HepG2 (cell line): ENCODE measurements around the gene CCL19. TPM values are rescaled to one million over a fixed set of nuclear protein-coding genes. Genes with fewer than 3 reads are reported as not detected.

Source experiments
- ARHGAP35 ChIP-seq: sonication (generic); formaldehyde crosslinking; IDR thresholded peaks from 2 replicates; pipeline ENCODE4 v1.9.0; 2022; ENCODE audit warnings: mild to moderate bottlenecking, inconsistent platforms, moderate library complexity, missing genetic modification reagents, borderline replicate concordance
- CBX2 ChIP-seq, 2 experiments: fragments of 200-600 bp in 1 of 2; sonication (generic); formaldehyde crosslinking in 1 of 2; IDR thresholded peaks; 2 replicates each; pipeline versions ENCODE4 v1.7.0 to v1.8.1; 2018 to 2022; ENCODE audit warnings: low read depth in 2 of 2, low read length in 1 of 2, mild to moderate bottlenecking in 1 of 2, missing genetic modification reagents in 1 of 2
- DPF2 ChIP-seq: sonication (generic); formaldehyde crosslinking; IDR thresholded peaks from 2 replicates; pipeline ENCODE4 v1.4.0; 2020; ENCODE audit warnings: mild to moderate bottlenecking, low read depth, missing genetic modification reagents, borderline replicate concordance
- HNRNPUL1 ChIP-seq: fragments of 200-400 bp; formaldehyde crosslinking; IDR thresholded peaks from 2 replicates; pipeline ENCODE4 v1.6.1; 2017; ENCODE audit warnings: low read depth, mild to moderate bottlenecking, low read length, moderate library complexity
- LCORL ChIP-seq, 2 experiments: fragments of 450-650 bp in 1 of 2; sonication (generic) in 1 of 2; formaldehyde crosslinking in 1 of 2; IDR thresholded peaks; 2 replicates each; pipeline versions ENCODE4 v1.5.0 to v1.6.1; 2017 to 2020; ENCODE audit warnings: antibody characterized with exemption in 1 of 2, missing genetic modification reagents in 1 of 2
- NCOA5 ChIP-seq: sonication (generic); formaldehyde crosslinking; IDR thresholded peaks from 2 replicates; pipeline ENCODE4 v1.4.0; 2020; ENCODE audit warnings: missing genetic modification reagents
- NFATC3 ChIP-seq: sonication (generic); formaldehyde crosslinking; IDR thresholded peaks from 2 replicates; pipeline ENCODE4 v1.5.1; 2020; ENCODE audit warnings: mild to moderate bottlenecking, missing genetic modification reagents
- NR2F1 ChIP-seq, 2 experiments: fragments of 450-650 bp in 1 of 2; formaldehyde crosslinking in 1 of 2; IDR thresholded peaks; 2 replicates each; pipeline versions ENCODE4 v1.5.0 to v1.6.1; 2016 to 2020; ENCODE audit warnings: mild to moderate bottlenecking in 1 of 2, missing compliant biosample characterization in 1 of 2, missing genetic modification reagents in 1 of 2, moderate library complexity in 1 of 2
- NR2F6 ChIP-seq, 2 experiments: IDR thresholded peaks; 2 replicates each; pipeline ENCODE4 v1.6.1; 2016; ENCODE audit warnings: antibody characterized with exemption in 1 of 2, mild to moderate bottlenecking in 1 of 2
- PTBP1 ChIP-seq: fragments of 200-400 bp; formaldehyde crosslinking; IDR thresholded peaks from 2 replicates; pipeline ENCODE4 v1.6.1; 2018; ENCODE audit warnings: low read length, low read depth; ENCODE audit not compliant: poor library complexity, severe bottlenecking
- RAD21 ChIP-seq: fragments of 450-650 bp; formaldehyde crosslinking; IDR thresholded peaks from 2 replicates; pipeline ENCODE4 v1.5.0; 2020; ENCODE audit warnings: mild to moderate bottlenecking
- SALL1 ChIP-seq: sonication (generic); formaldehyde crosslinking; IDR thresholded peaks from 2 replicates; pipeline ENCODE4 v1.8.0; 2022; ENCODE audit warnings: mild to moderate bottlenecking, missing genetic modification reagents
- SYNCRIP ChIP-seq: fragments of 200-400 bp; formaldehyde crosslinking; IDR thresholded peaks from 2 replicates; pipeline ENCODE4 v1.6.1; 2018; ENCODE audit warnings: mild to moderate bottlenecking, low read depth, low read length; ENCODE audit not compliant: insufficient read depth
- TOPORS ChIP-seq: sonication (generic); formaldehyde crosslinking; IDR thresholded peaks from 2 replicates; pipeline ENCODE4 v1.8.0; 2023; ENCODE audit warnings: mild to moderate bottlenecking, missing genetic modification reagents
- ZFAT ChIP-seq: sonication (generic); formaldehyde crosslinking; conservative IDR thresholded peaks from 2 replicates; pipeline ENCODE4 v1.8.1; 2023; ENCODE audit warnings: missing genetic modification reagents, inconsistent platforms
- ZIK1 ChIP-seq: sonication (generic); formaldehyde crosslinking; IDR thresholded peaks from 2 replicates; pipeline ENCODE4 v1.5.0; 2020; ENCODE audit warnings: mild to moderate bottlenecking, low read depth, missing genetic modification reagents, borderline replicate concordance
- ZMYM2 ChIP-seq: sonication (generic); formaldehyde crosslinking; IDR thresholded peaks from 2 replicates; pipeline ENCODE4 v1.8.0; 2022; ENCODE audit warnings: mild to moderate bottlenecking, missing genetic modification reagents
- ZNF335 ChIP-seq: sonication (generic); formaldehyde crosslinking; IDR thresholded peaks from 2 replicates; pipeline ENCODE4 v1.4.0; 2020; ENCODE audit warnings: missing genetic modification reagents
- ZNF460 ChIP-seq: sonication (generic); formaldehyde crosslinking; IDR thresholded peaks from 2 replicates; pipeline ENCODE4 v1.5.1; 2020; ENCODE audit warnings: missing genetic modification reagents, mild to moderate bottlenecking, borderline replicate concordance
- ZNF501 ChIP-seq: sonication (generic); formaldehyde crosslinking; IDR thresholded peaks from 2 replicates; pipeline ENCODE4 v1.5.1; 2020; ENCODE audit warnings: mild to moderate bottlenecking, moderate library complexity, missing genetic modification reagents
- ZNF746 ChIP-seq: sonication (generic); formaldehyde crosslinking; IDR thresholded peaks from 2 replicates; pipeline ENCODE4 v1.8.0; 2022; ENCODE audit warnings: mild to moderate bottlenecking, missing genetic modification reagents
- ZNF761 ChIP-seq: sonication (generic); formaldehyde crosslinking; conservative IDR thresholded peaks from 2 replicates; pipeline ENCODE4 v1.4.0; 2020; ENCODE audit warnings: mild to moderate bottlenecking, missing genetic modification reagents
- ZNF768 ChIP-seq: sonication (generic); formaldehyde crosslinking; IDR thresholded peaks from 2 replicates; pipeline ENCODE4 v1.4.0; 2020; ENCODE audit warnings: missing genetic modification reagents
- ZNF780A ChIP-seq: sonication (generic); formaldehyde crosslinking; IDR thresholded peaks from 2 replicates; pipeline ENCODE4 v1.8.0; 2022; ENCODE audit warnings: mild to moderate bottlenecking, missing genetic modification reagents, moderate library complexity
- ZNF816 ChIP-seq: sonication (generic); formaldehyde crosslinking; IDR thresholded peaks from 2 replicates; pipeline ENCODE4 v1.8.0; 2022; ENCODE audit warnings: missing genetic modification reagents, mild to moderate bottlenecking, borderline replicate concordance
- polyA plus RNA-seq, 8 experiments: library from polyadenylated mRNA; depleted of rRNA in 3 of 8; stranded (reverse) in 7 of 8; unstranded in 1 of 8; fragments of >200 nt; fragmentation: Illumina TruSeq in 4 of 8; extraction: Trizol in 4 of 8; gene quantifications; 2 replicates each; pipeline versions ENCODE4 v1.2.1 to v1.2.3, GENCODE V29; 2011 to 2016; ENCODE audit warnings: low read depth in 4 of 8, missing spikeins in 1 of 8, mixed read lengths in 1 of 8; ENCODE audit not compliant: insufficient read depth in 1 of 8
- total RNA-seq, 5 experiments: library from RNA; depleted of rRNA; stranded (reverse); fragments of >200 nt; fragmentation: Illumina TruSeq; extraction: Trizol; gene quantifications; 2 replicates each; pipeline ENCODE4 v1.2.3, GENCODE V29; 2016; ENCODE audit warnings: low read depth in 1 of 5
- TF ChIP-seq, protein P1 (sequence below): sonication (generic); formaldehyde crosslinking; conservative IDR thresholded peaks from 2 replicates; pipeline ENCODE4 v1.8.1; 2023; ENCODE audit warnings: missing genetic modification reagents

The CCL19 gene
- total and polyA plus RNA-seq, 2 of the 13 experiments (the other 11 are each of a cell fraction or from before 2014, with no cell fraction given): not detected

DNA sequence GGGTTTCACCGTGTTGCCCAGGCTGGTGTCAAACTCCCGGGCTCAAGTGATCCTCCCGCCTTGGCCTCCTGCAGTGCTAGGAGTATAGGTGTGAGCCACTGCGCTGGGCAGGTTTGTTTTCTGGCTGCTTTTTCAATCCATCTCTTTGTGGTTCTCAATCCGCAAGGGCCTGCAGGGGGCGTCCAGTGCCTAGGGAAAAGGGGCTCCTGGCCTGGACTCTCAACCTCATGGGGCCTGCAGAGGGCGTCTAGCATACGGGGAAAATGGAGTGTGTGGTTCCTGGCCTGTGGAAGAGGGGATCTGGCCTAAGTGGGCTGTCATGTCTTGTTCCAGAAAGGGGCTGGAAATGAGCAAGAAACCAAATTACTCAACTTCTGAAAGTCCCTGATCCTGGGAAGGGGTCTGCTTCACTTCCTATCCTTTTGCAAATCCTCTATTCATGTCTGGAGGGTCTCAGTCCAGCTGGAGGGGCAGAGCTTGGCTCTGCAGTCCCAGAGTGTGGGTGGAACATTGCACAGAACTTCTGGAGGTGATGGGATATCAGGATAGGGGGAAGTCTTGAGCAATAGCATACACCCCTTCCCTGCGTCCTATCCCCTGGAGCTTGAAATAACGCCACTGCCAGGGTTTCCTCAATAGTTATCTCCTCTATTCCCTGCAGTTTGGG lies 15.9 kb downstream of the CCL19 start (continued):
- TF ChIP-seq NR2F6 (IDR thresholded peaks at IDR 0.05) (no peak), NR2F6 (CRISPR knock-in tag; IDR thresholded peaks at IDR 0.05) (0 out of 2 replicates have a peak, but pooled peaks have one; percentile 20), ZNF746 (CRISPR knock-in tag) (no peak), ZNF768 (CRISPR knock-in tag) (0 out of 2 replicates have a peak, but pooled peaks have one; percentile 17), ZNF335 (no peak), ZMYM2 (CRISPR knock-in tag) (no peak), NFATC3 (CRISPR knock-in tag) (peak; percentile 64; the same call in 1 of the 2 replicates), ZNF816 (no peak), SALL1 (CRISPR knock-in tag) (peak; percentile 58; the same call in 1 of the 2 replicates), RAD21 (CRISPR knock-in tag) (peak; percentile 98), ZNF780A (CRISPR knock-in tag) (no peak), ZNF501 (CRISPR knock-in tag) (peak; percentile 77), NCOA5 (CRISPR knock-in tag) (no peak), ARHGAP35 (CRISPR knock-in tag) (no peak), ZNF460 (CRISPR knock-in tag) (no peak), ZFAT (CRISPR knock-in tag) (0 out of 2 replicates have a peak, but pooled peaks have one; percentile 47), NR2F1 (CRISPR knock-in tag; IDR thresholded peaks at IDR 0.05) (no peak), CBX2 (IDR thresholded peaks at IDR 0.05; ENCODE audit: low read depth, low read length) (no peak), CBX2 (CRISPR knock-in tag; IDR thresholded peaks at IDR 0.05; ENCODE audit: low read depth) (no peak), ZNF761 (CRISPR knock-in tag) (no peak), PTBP1 (no peak), ZIK1 (CRISPR knock-in tag) (no peak), HNRNPUL1 (no peak), TOPORS (CRISPR knock-in tag) (no peak), DPF2 (CRISPR knock-in tag) (no peak), LCORL (IDR thresholded peaks at IDR 0.05) (no peak), LCORL (CRISPR knock-in tag; IDR thresholded peaks at IDR 0.05) (0 out of 2 replicates have a peak, but pooled peaks have one; percentile 29), SYNCRIP (no peak)
- TF ChIP-seq, protein P1, sequence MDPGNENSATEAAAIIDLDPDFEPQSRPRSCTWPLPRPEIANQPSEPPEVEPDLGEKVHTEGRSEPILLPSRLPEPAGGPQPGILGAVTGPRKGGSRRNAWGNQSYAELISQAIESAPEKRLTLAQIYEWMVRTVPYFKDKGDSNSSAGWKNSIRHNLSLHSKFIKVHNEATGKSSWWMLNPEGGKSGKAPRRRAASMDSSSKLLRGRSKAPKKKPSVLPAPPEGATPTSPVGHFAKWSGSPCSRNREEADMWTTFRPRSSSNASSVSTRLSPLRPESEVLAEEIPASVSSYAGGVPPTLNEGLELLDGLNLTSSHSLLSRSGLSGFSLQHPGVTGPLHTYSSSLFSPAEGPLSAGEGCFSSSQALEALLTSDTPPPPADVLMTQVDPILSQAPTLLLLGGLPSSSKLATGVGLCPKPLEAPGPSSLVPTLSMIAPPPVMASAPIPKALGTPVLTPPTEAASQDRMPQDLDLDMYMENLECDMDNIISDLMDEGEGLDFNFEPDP (CRISPR knock-in tag): no peak
